OCI-M1 (cell line): ENCODE data around the gene NUP88.

Experiments
- DNase-seq: peaks from one replicate; lab custom pipeline; 2025; lab: John Stamatoyannopoulos, UW

NUP88 gene

GRCh38 chr17:5355421-5356129, 63.9 kb downstream of the NUP88 start:
- no peak for DNase-seq

GRCh38 chr17:5354886-5355415, 64.5 kb downstream of the NUP88 start:
- DNase-seq = no peak

GRCh38 chr17:5354310-5354709, 65.2 kb downstream of the NUP88 start:
- no peak for DNase-seq

DNA sequence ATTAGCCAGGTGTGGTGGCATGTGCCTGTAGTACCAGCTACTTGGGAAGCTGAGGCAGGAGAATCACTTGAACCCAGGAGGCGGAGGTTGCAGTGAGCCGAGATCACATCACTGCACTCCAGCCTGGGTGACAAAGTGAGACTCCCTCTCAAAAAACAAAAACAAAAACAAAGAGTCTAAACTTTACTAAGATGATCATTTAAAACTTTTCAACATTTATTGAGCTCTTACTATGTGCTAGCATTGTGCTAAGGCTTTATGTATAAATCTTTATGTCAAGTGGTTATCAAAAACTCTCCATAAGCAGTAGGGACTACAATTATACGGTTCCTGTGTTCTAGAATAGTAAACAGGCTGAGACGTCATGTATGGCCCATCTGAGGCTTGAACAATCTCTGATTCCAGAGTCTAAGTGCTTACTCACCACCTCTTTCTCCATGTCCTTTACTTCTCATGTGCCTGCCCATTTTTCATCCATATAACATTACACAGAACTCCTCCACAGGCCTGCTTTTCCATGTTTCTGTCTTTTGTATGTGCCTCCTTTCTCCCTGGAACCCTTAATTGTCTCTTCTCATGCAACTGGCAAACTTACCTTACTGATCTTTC, 66.7 kb downstream of the NUP88 start:
- DNase-seq = no peak

- no peak for DNase-seq
Measured at GRCh38 chr17:5344914-5345313, 74.5 kb downstream of the NUP88 start.
